GM20000 (cell line): ENCODE measurements around the gene PMAIP1.

Experiments
- DNase-seq: peaks from one replicate; pipeline ENCODE4 v3.0.0; 2012; ENCODE audit warnings: low spot score
- CTCF ChIP-seq: IDR thresholded peaks from 2 replicates; pipeline ENCODE4 v1.5.1; 2012; ENCODE audit warnings: mild to moderate bottlenecking, control low read depth; ENCODE audit errors: extremely low read depth, missing control alignments

Gene PMAIP1

GRCh38 chr18:59865241-59865986 lies 34.4 kb upstream of the PMAIP1 start:
- no peak for TF ChIP-seq CTCF
- no peak for DNase-seq

- DNase-seq = no peak
- no peak for TF ChIP-seq CTCF
Observed at GRCh38 chr18:59866551-59867269, 33.1 kb upstream of the PMAIP1 start.

GRCh38 chr18:59867337-59868104 lies 32.3 kb upstream of the PMAIP1 start:
- no peak for TF ChIP-seq CTCF
- no peak for DNase-seq

- no peak for DNase-seq
Observed at GRCh38 chr18:59870623-59871130, 29.1 kb upstream of the PMAIP1 start.

GRCh38 chr18:59871711-59872362 lies 28.0 kb upstream of the PMAIP1 start:
- DNase-seq = no peak
- no peak for TF ChIP-seq CTCF

More at GRCh38 chr18:59870623-59871130, 29.1 kb upstream of the PMAIP1 start:
- TF ChIP-seq CTCF = no peak

- no peak for DNase-seq
- no peak for TF ChIP-seq CTCF
Observed at GRCh38 chr18:59873641-59874040, 26.2 kb upstream of the PMAIP1 start.

- TF ChIP-seq CTCF = no peak
- DNase-seq = no peak
Observed at GRCh38 chr18:59874166-59874565, 25.6 kb upstream of the PMAIP1 start.
